IPS-18c (cell line): ENCODE measurements around the gene ANK3.

Experiments
- H3K4me3 ChIP-seq: 2 replicates; pipeline ENCODE4 v1.7.0; 2013; ENCODE audit warnings: low read depth, mild to moderate bottlenecking, low read length, moderate library complexity; ENCODE audit not compliant: insufficient read depth
- H3K9me3 ChIP-seq: one replicate; pipeline ENCODE4 v1.6.1; 2013; ENCODE audit warnings: mild to moderate bottlenecking, low read length, moderate library complexity; ENCODE audit not compliant: control insufficient read depth, insufficient read depth

Gene ANK3

DNA sequence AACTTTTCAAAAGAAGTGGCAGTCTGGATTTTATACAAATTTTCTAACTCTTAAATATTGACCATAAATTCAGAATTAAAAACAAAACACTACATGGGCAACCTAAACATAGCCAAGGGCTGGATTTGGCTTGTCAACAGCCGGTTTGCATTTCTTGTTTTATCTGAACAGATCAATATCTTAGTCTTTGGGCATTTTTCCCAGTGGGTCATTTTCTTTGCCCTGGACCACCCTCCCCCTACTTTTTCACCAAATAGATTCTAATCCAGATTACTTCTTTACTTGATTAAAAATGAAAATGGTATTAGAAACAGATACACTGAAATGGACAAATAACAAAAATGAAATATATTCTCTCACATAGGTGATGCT lies 189.0 kb downstream of the ANK3 start:
- Histone ChIP-seq H3K4me3 (no peak overlapping the region), H3K9me3 (no peaks in the 10 kb centered on the region)

DNA sequence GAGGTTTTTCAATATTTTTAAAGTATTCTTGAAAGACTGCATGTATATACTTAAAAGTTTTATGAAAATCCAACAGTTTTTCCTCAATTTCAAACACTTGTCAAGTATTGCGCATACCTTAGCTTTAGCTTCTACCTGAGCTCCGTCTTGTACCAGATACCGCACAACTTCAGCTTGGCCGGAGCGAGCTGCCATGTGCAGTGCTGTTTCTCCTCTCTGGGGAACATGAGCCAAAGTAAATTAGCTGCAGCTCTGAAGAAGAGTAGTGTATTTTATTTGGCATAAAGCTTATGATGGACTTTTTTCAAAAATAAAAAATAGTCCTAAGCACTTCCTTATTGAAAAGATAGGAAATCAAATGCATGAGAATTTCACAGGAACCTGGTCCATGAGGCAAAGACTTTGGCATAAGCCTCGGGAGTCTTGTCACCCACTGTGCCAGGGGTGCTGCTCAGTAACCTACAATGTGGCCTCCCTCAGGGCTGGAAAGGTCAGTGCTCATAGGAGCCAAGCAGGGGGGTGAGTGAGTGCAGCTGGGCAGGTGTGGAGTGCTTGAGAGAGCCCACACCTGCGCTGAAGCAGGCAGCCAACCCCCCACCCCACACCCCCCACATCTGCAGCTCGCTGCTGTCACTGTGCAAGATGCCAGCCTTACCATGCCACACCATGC lies 189.5 kb downstream of the ANK3 start:
- Histone ChIP-seq H3K4me3 (no peak overlapping the region), H3K9me3 (no peaks in the 10 kb centered on the region)

DNA sequence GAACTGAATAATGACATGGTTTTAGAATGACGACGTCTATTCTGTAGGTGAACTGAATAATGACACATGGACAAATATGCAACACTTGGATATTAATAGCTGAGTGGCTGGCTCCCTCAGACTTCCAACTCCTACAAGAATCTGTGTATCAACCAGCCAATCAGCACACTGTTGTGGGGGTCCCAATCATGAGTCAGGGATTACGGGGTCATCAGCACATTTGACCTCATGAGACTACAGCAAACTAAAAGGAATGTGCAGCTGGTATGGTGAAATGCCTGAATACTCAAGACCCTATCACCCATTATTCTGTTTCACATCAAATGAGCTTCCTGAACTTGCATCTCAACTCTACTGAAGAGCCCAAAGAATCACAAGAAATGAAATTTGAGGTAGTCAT lies 192.5 kb downstream of the ANK3 start:
- Histone ChIP-seq H3K9me3 (no peaks in the 10 kb centered on the region), H3K4me3 (no peak overlapping the region)

DNA sequence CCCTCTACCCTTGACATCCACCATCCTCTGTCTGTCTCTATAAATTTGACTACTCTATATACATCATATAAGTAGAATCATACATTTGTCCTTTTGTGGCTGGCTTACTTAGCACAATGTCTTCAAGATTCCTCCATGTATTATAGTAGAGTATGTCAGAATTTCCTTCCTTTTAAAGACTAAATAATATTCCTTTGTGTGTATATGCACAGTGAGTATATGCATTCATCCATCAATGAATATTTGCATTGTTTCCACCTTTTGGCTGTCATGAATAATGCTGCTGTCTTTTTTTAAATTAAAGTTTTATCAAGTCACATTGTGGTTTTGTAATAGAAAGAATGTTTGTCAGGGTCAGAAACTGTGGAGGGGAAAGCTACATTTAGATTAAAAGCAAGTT lies 195.3 kb downstream of the ANK3 start:
- Histone ChIP-seq H3K9me3 (no peaks in the 10 kb centered on the region), H3K4me3 (no peak overlapping the region)

DNA sequence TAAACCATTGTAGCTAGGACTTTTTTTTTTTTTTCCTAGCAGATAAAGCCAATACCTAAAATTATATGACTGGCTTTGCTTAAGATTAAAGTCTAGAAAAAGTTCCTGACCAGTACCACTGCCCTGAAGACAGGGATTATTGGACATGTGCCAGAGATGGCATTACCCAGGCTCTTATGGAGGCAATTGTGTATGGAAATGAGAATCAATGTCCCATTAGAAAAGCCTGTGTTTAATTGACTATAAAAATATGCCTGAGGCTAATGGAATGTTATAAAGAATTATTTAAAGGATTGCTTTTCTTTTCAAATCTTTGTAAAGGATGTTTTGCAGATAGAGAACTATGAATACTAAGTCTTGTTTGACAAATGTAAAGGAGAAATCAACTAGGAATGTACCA lies 196.7 kb downstream of the ANK3 start:
- Histone ChIP-seq H3K9me3 (no peaks in the 10 kb centered on the region), H3K4me3 (no peak overlapping the region)

DNA sequence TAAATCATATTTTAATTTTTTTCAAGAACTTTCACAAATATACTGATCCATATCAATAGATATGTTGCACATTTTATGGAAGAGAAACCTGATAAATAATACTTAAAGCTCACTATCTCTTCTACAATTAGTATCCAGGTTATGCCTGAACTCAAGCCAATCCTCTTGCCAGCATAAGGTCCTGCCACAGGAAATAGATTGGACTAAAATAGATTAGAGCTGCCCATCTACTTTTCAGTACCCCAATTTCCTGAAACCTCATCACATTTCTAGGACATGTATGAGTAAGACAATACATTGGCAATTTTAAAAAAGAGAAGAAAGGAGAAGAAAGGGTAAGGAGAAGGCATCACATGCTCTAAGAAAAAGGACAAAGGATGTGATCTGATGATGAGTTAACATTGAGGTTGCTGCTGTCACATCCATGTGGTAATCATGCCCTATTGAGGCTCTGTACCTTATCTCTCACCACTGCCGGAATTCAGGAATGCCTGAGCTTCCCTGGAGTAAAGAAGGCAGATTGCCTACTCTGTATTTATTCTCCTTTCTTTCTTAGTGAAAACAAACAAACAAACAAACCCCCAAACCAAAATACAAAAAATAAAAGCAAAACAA lies 199.7 kb downstream of the ANK3 start:
- Histone ChIP-seq H3K4me3 (no peak overlapping the region), H3K9me3 (no peaks in the 10 kb centered on the region)

DNA sequence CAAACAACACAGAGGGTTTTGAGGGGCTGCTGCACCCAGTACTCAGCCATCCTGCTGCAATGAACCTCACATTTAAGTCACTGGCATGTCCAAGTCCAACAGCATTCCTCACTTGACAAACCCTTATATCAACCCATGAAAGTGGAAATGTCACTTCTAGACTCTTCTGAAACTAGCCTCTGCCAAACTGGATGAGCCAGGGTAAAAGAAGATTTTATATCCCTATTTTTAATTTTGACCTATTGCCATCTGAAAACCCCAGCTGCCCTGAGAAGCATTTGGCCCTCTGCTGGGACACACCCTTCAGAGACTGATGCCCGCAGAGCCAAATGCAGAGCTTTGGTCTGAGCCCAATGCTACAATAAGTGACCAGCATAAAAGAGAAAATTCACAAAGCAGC lies 201.1 kb downstream of the ANK3 start:
- H3K4me3 ChIP-seq = no peak overlapping the region
- H3K9me3 ChIP-seq = no peaks in the 10 kb centered on the region

DNA sequence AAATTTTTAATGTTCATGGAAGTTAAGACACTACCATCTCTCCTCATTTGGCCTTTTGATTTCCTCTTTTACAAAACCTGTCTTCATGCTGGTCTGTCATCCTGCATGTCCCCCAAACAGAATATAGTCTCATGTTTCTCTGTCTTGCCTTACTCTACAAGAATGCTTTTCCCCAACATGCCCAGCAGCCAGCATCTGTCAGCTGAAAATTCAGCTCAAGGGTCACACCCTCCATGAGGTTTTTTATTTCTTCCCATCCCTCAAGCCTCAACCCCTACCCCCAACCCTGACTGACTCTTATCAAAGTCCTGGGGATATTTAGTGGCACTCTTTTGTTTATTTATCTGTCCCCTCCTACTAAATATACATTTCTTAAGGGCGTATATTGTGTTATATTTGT lies 202.0 kb downstream of the ANK3 start:
- Histone ChIP-seq H3K9me3 (no peaks in the 10 kb centered on the region), H3K4me3 (no peak overlapping the region)

DNA sequence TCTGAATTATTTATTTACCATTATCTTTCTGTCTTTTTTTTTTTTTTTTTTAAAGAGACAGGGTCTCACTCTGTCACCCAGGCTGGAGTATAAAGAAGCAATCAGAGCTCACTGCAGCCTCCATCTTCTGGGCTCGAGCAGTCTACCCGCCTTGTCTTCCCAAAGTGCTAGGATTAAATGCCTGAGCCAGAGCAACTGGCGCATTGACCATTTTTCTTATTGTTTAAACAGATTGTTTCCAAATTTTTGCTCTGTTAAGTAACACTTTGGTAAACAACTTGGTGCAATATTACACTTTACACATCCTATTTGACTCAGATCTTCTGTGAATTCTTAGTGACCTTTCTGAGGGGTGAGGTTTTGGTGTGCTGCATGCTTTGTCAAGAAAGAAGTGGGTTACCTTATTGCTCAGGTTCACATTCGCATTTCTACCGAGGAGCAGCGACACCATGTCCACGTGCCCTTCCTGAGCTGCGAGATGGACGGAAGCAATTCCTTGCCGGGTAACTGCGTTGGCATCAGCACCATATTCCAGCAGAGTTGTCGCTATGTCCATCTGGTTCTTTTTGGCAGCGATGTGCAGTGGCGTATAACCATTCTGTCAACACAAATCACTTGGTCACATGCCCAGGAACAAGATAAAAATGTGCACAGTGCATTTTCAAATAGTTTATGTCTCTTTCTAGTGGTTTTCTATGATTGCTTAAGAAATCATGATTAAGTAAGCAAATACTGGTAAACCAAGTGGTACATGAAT lies 203.2 kb downstream of the ANK3 start:
- Histone ChIP-seq H3K4me3 (no peak overlapping the region), H3K9me3 (no peaks in the 10 kb centered on the region)

DNA sequence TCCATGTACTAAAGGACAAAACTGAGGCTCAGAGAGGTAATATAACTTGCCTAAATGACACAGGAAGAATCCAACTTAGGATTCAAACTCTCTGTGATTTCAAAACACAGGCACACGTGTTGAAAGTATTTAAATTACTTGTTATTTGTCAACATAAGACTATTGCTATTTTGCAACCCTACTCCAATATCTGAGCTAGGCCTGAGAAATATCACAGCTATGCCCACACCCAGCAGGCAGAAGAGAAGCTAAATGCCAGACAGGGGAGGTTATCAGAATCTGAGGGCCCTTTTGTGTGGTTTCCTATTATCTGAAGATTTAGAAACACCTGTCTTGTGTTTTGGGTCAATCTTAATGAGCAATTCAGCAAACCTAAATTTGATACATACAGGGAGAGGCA lies 204.3 kb downstream of the ANK3 start:
- Histone ChIP-seq H3K4me3 (no peak overlapping the region), H3K9me3 (no peaks in the 10 kb centered on the region)

DNA sequence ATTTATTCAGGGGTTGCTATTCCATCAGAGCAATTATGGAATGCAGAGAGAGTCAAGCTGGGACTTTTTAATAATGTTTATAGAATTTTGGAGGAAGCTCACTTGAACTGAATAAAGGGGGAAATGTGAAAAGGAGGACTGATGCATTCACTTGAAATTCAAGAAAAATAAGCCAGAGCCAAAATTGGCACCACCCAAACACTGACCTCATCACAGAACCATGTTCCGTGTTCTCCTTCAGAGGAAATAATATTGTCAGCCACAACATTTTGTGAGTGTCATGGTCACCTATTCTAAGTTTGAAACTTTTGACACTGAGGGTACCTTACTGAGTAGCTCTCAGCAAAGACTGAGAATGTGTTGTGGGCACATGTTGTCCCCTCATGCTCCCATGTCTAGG lies 207.0 kb downstream of the ANK3 start:
- H3K9me3 ChIP-seq = no peaks in the 10 kb centered on the region
- H3K4me3 ChIP-seq = no peak overlapping the region

DNA sequence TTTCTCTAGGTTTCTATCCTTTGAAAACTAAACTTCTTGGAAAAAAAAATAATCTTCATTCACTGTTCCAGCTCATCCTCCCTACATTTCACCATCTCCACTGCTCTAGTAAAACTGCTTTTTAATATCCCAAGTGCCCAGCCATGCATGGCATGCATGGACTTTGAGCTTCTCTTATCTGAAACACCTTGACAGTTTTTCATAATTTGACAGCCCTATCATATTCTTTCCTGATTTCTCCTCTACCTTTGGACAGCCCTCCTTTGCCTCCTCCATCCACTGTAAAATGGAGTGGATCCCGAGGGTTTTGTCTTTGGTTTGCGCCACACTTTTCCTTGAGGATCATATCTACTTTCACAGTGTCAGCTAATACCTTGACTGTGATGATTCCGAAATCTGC lies 212.8 kb downstream of the ANK3 start:
- Histone ChIP-seq H3K4me3 (no peak overlapping the region), H3K9me3 (no peaks in the 10 kb centered on the region)

DNA sequence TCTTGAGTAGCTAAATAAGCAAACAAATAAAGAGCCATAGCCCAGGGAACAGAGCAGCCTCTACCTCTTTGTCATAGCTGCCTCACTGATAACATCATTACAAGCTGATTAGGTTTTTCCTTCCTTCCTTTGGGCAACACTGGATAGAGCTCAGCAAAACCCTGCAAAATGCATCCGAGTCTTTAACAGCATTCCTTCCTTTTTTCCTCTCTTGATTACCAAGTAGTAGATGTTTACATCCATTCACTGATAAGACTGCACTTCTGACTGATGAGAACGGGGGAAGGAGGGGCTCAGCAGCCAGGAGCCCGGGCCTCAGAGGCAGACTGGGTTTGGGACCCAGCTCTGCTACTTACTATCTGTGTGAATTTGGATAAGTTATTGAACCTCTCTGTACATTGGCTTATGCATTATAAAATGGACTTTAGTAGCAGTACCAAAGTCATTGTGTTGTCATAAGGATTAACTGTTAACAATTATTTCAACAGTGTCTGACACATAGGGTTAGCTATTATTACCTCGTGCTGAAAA lies 214.2 kb downstream of the ANK3 start:
- no peaks in the 10 kb centered on the region for H3K9me3 ChIP-seq
- H3K4me3 ChIP-seq = no peak overlapping the region

DNA sequence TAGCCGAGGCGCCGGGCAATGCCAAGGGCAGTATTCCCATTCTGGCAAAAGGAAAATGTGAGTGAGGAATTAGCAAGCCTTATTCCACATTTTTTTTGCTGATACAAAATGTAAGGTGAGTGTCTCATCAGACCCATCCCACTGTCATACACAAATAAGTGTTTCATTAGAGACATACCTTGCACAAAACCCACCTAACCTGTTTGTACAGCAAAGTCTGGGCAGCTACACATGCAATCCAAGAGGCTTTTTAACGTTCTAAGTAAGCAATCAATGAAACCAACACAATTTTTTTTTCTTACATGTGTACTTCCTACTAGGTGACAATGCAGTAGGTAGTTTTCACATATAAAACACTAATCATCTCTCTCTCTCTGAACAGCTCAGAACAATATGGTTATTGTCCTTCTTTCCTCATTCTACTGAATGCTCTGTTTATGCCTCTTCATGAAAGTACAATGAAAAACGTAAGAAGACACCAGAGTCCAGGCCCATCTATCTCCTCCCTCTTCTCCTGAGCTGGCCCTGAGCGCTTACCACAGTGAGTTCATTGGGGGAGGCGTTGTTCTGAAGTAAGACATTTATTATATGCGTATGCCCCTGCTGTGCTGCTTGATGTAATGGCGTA lies 217.2 kb downstream of the ANK3 start:
- H3K4me3 ChIP-seq = no peak overlapping the region

DNA sequence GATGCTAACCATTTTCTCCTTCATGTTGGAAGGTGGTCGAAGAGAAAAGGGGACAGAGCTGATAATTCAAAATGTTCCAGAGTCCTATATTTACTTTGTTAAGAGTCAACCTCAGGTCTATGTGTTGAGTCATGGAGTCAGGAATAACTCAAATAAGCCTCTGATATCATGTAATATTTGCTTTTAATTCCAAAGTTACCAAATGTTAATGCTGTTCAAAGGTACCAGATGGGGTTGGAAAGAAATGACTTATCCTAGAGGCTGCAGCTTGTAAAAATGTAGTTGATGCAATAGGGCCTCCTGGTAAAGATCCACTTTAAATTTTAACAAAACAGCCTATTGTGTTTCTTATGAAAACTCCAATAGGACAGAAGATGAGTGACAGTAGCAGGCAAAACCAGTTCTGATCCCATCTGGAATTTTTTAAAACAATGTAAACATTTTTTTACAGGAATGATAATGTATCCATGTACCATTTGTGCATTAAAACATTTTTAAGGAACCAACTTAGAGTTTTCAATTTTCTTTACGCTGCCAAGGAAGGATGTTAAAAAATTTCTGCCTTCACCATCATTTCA lies 218.2 kb downstream of the ANK3 start:
- Histone ChIP-seq H3K9me3 (no peaks in the 10 kb centered on the region), H3K4me3 (no peak overlapping the region)

More for the DNA sequence above, 217.2 kb downstream of the ANK3 start:
- no peaks in the 10 kb centered on the region for H3K9me3 ChIP-seq

DNA sequence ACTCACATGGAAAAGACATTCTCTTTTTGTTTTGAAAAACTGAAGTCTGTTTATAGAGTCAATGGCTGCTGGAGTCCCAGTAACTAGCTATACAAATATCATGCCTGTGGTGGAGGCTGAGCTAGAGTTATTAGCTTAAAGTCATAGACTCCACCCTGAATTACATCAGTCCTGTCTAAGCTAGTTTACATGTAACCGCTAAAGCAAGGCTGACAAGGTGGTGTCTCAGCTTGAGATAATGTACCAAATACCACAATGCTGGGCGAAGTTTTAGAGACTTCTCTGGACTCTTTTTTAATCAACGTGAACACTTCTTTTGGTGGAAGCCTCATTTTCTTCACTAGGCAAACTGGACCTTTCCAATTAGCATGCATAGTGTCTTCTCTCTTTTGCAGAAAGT lies 219.4 kb downstream of the ANK3 start:
- Histone ChIP-seq H3K9me3 (no peaks in the 10 kb centered on the region), H3K4me3 (no peak overlapping the region)

DNA sequence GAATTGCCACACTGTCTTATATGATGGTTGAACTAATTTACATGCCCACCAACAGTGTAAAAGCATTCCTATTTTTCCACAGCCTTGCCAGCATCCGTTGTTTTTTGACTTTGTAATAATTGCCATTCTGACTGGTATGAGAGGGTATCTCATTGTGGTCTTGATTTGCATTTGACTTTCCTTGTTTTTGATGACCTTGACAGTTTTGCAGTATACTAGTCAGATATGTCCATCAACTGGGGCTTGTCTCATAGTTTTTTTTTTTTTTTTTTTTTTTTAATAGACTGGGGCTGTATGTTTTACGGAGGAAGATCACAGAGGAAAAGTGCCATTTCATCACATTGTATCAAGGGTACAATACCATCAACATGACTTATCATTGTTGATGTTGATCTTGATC lies 220.6 kb downstream of the ANK3 start:
- no peaks in the 10 kb centered on the region for H3K9me3 ChIP-seq
- H3K4me3 ChIP-seq = no peak overlapping the region
